Breast epithelium (tissue), 4 donors: ENCODE results near the gene MIEF2. TPM values are rescaled to one million over a fixed set of nuclear protein-coding genes. Genes with fewer than 3 reads are reported as not detected.

Experiments
- DNase-seq, 2 donors: peaks; one replicate each; pipeline ENCODE4 v3.0.0-alpha.2; 2019; ENCODE audit warnings: low spot score in 2 of 2
- H3K27ac ChIP-seq, 2 donors: fragments of 200-600 bp; sonication (generic) in 1 of 2; one replicate each; pipeline ENCODE4 v1.5.1; 2016 to 2019; ENCODE audit warnings: mild to moderate bottlenecking in 1 of 2
- H3K27me3 ChIP-seq, 2 donors: fragments of 200-600 bp; sonication (generic) in 1 of 2; one replicate each; pipeline versions ENCODE4 v1.5.1 to v1.6.0; 2017 to 2019; ENCODE audit warnings: control low read depth in 1 of 2, mild to moderate bottlenecking in 1 of 2
- H3K36me3 ChIP-seq: fragments of 200-600 bp; one replicate; pipeline ENCODE4 v1.5.1; 2019
- H3K4me1 ChIP-seq, 2 donors: fragments of 200-600 bp; sonication (generic); one replicate each; pipeline ENCODE4 v1.5.1; 2016 to 2019; ENCODE audit warnings: control low read depth in 1 of 2
- H3K4me3 ChIP-seq, 3 donors: fragments of 200-600 bp; sonication (generic); 1 replicate in 2 of 3; 2 replicates in 1 of 3; pipeline ENCODE4 v1.5.1; 2016 to 2019; ENCODE audit warnings: mild to moderate bottlenecking in 3 of 3, moderate library complexity in 2 of 3
- H3K9me3 ChIP-seq, 2 donors: fragments of 200-600 bp; sonication (generic) in 1 of 2; one replicate each; pipeline ENCODE4 v1.5.1; 2016 to 2019; ENCODE audit warnings: control low read depth in 1 of 2
- CTCF ChIP-seq, 3 donors: fragments of 450-650 bp; IDR thresholded peaks; one replicate each; pipeline ENCODE4 v1.5.1; 2016 to 2017; ENCODE audit warnings: antibody characterized with exemption in 3 of 3, mild to moderate bottlenecking in 3 of 3, moderate library complexity in 3 of 3
- POLR2A ChIP-seq: fragments of 450-650 bp; IDR thresholded peaks from one replicate; pipeline ENCODE4 v1.6.1; 2016; ENCODE audit warnings: antibody characterized with exemption, mild to moderate bottlenecking, moderate library complexity
- POLR2AphosphoS5 ChIP-seq, 3 donors: sonication (generic); formaldehyde crosslinking; IDR thresholded peaks; one replicate each; pipeline ENCODE4 v1.6.1; 2017; ENCODE audit warnings: antibody characterized with exemption in 3 of 3
- intact Hi-C: fragments of 100-400 bp; cut with DNase I; formaldehyde crosslinking; loops from one replicate; pipeline ENCODE4 v1.15.1; 2023; ENCODE audit warnings: low total_unique reads
- total RNA-seq, 3 donors: library from RNA; depleted of rRNA; stranded (reverse); fragments of >200 nt; gene quantifications; one replicate each; pipeline ENCODE4 v1.1.0, GENCODE V29; 2016

MIEF2 gene
- total RNA-seq, 3 donors from 2014 or later = 9.8 to 29.6 (median 19.0) TPM

- DNase-seq = no peak
- Histone ChIP-seq H3K4me1 (no peaks in the 10 kb centered on the region), H3K27ac (no peak overlapping the region), H3K27me3 (no peaks in the 10 kb centered on the region), H3K4me3 (no peak overlapping the region), H3K36me3 (peaks cover 7% of the 10 kb centered on the region), H3K9me3 (no peaks in the 10 kb centered on the region)
- no peak for TF ChIP-seq POLR2AphosphoS5 (IDR thresholded peaks at IDR 0.05)
- no peak for TF ChIP-seq POLR2A
- TF ChIP-seq CTCF (IDR thresholded peaks at IDR 0.05) = no peak
- intact Hi-C loops = no loop called here
Measured at GRCh38 chr17:18251204-18251603, 9.3 kb upstream of the MIEF2 start.

DNA sequence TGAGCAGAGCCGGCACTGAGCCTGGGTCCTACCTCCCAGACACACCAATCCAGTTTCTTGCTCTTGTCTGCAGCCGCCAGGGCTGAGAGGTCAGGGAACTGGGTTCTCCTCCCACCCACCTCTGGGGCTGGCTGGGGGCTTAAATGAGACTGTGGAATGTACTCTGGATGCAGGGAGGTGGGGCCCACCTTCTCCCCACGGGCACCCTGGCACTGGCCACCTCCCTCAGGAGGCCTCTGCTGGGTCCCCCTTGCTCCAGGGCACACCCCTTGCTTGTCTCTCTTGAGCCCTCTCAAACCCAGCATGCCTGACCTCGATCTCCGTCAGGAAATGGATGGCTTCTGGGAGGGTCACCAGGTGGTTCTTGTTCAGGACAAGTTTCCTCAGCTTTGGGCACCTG lies 8.3 kb upstream of the MIEF2 start:
- H3K36me3 ChIP-seq = peaks cover 7% of the 10 kb centered on the region
- DNase-seq = no peak
- intact Hi-C loops = no loop called here
- H3K4me3 ChIP-seq = no peak overlapping the region
- H3K9me3 ChIP-seq = no peaks in the 10 kb centered on the region
- no peak for TF ChIP-seq POLR2AphosphoS5 (IDR thresholded peaks at IDR 0.05)
- H3K27me3 ChIP-seq = no peaks in the 10 kb centered on the region
- no peak overlapping the region for H3K27ac ChIP-seq
- peaks cover 5 to 6% of the 10 kb centered on the region in 2 donors for H3K4me1 ChIP-seq

- DNase-seq = peak; percentile 45 to 85
- peaks cover 7% of the 10 kb centered on the region for H3K36me3 ChIP-seq
- no peak overlapping the region for H3K27ac ChIP-seq
- no peaks in the 10 kb centered on the region for H3K9me3 ChIP-seq
- no peak for TF ChIP-seq CTCF (IDR thresholded peaks at IDR 0.05)
- no peak overlapping the region for H3K4me3 ChIP-seq
- intact Hi-C loops = no loop called here
- H3K27me3 ChIP-seq = no peaks in the 10 kb centered on the region
- peaks cover 6 to 8% of the 10 kb centered on the region in 2 donors for H3K4me1 ChIP-seq
Measured at GRCh38 chr17:18253187-18253884, 7.1 kb upstream of the MIEF2 start.

GRCh38 chr17:18253947-18254821 lies 6.3 kb upstream of the MIEF2 start:
- TF ChIP-seq POLR2A (no peak), POLR2AphosphoS5 (IDR thresholded peaks at IDR 0.05) (no peak), CTCF (IDR thresholded peaks at IDR 0.05) (no peak)
- intact Hi-C loops = no loop called here

DNA sequence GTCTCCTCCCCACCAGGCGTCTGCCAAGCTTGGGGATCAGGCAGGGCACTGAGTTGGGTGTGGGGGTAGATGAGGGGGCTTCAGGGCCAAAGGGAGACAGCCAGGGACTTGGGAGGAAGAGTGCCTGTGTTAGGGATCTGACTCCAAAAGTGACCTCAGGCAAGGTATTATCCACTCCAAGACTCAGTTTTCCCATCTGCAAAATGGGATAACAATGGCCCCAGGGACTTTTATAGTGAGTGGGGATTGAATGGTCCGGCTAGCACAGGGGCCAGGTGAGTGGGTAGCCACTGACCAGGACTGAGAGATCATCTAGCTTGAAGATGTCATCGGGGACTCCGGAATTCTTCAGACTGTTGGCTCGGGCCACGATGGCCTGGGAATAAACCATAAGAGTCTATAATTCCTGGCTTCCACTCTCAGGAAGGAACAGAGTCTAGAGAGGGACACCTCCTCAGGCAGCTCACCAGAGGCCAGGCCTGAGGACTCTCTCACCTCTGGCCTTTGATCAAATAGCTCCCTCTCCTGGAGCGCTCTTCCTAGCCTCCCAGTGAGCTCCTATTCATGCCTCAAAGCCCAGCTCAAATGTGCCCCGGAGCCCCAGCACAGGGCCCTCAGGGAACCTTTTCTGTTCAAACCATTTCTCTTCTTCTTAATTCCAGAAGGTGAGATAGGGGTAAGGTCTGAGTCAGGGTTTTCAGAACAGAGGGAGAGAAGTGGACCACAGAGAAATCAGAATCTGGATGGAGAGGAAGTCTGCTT lies 5.4 kb upstream of the MIEF2 start:
- Histone ChIP-seq H3K36me3 (peaks cover 7% of the 10 kb centered on the region), H3K27me3 (no peaks in the 10 kb centered on the region), H3K4me3 (no peak overlapping the region), H3K4me1 (peaks cover 6 to 8% of the 10 kb centered on the region in 2 donors), H3K27ac (no peak overlapping the region), H3K9me3 (no peaks in the 10 kb centered on the region)
- TF ChIP-seq POLR2AphosphoS5 (IDR thresholded peaks at IDR 0.05) = no peak
- TF ChIP-seq POLR2A = no peak
- TF ChIP-seq CTCF (IDR thresholded peaks at IDR 0.05) = no peak
- intact Hi-C loops = no loop called here
- DNase-seq = no peak

More at GRCh38 chr17:18253947-18254821, 6.3 kb upstream of the MIEF2 start:
- H3K36me3 ChIP-seq = peaks cover 7% of the 10 kb centered on the region
- H3K27me3 ChIP-seq = no peaks in the 10 kb centered on the region
- H3K4me3 ChIP-seq = no peak overlapping the region
- DNase-seq = no peak
- no peaks in the 10 kb centered on the region for H3K9me3 ChIP-seq
- no peak overlapping the region for H3K27ac ChIP-seq
- H3K4me1 ChIP-seq = peaks cover 6 to 8% of the 10 kb centered on the region in 2 donors
